GM19043 (cell line): ENCODE measurements around the gene ASB18.

Experiments used
- ATAC-seq: cut with Tn5 transposase; IDR thresholded peaks from one replicate; pipeline ENCODE4 v1.9.1; 2021; ENCODE audit warnings: low read depth; ENCODE audit not compliant: unreplicated experiment

The ASB18 gene

DNA sequence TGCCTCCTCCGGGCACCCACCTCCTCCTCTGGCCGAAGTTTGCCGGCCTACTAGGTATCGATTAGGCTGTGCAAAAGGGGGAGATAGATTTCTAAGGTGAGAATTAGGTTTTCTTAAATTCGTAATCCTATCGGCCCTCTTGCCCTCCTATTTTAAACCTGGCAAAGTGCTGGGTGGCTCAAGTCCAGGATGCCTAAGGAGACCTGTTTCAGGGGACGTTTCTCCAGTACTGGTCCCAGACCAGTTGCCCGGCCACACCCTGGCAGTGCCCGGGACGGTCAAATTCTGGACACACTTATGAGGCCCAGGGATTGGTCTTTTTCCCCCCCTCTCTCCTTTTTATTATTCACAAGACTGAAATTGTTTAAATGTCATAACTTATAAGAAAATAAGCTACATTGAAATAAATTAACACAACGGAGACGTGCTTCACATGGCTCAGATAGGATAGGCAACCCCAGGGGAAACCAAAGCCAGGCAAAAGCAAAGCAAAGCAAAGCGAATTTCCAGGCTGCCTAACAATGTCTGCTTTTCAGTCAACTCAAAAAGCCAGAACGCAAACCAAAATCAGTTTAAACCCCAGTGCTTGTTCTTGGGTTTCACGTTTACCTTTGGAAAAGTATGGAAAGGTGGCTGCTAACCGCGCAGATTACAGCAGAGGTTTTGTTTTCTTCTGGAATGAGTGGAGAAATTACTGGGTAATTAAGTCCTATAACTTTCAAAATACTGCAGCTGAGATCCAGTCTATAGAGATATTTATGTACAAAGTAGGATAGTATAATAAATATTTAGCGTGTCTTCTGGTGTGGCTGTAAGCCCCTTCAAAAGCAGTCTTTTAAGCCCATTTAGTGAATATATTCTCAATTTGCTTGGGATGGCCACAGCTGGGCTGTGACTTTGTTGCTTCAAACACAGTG lies 99.0 kb downstream of the ASB18 start:
- ATAC-seq: no peak

DNA sequence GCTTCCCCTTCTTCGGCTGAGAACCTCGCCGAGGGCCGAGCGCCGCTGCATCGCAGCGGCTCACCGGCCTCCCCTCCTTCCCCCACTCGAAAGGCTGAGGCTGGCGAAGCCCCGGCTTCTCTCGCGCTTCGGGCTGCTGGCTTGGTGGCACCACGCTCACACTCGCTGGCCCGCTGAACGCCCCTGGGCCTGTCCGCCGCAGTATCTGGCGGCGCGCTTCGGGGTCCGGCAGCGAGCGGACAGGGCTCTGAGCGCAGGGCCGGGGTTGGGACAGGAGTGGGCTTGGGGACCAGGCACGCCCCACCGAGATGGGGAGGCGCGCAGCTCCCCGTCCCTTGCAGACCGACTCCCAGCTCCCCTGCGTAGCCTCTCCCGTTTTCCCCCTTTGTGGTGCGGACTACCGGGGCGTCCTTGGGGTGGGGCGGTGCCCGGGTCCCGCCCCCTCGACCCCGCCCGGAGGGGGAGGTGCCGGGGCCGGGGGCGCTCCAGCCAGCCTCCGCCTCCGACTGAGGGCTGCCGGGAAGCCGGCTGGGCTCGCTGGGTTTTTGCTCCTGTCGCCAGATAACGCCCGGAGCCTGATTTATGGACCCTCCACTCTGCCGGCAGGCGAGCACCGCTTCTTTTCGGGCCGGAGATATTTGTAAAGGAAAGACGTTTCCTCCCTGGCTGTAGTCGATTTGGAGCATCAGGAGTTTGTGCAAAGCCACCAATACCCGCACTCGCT lies 99.8 kb downstream of the ASB18 start:
- ATAC-seq: no peak

GRCh38 chr2:236163471-236164200 lies 100.6 kb downstream of the ASB18 start:
- ATAC-seq: no peak

DNA sequence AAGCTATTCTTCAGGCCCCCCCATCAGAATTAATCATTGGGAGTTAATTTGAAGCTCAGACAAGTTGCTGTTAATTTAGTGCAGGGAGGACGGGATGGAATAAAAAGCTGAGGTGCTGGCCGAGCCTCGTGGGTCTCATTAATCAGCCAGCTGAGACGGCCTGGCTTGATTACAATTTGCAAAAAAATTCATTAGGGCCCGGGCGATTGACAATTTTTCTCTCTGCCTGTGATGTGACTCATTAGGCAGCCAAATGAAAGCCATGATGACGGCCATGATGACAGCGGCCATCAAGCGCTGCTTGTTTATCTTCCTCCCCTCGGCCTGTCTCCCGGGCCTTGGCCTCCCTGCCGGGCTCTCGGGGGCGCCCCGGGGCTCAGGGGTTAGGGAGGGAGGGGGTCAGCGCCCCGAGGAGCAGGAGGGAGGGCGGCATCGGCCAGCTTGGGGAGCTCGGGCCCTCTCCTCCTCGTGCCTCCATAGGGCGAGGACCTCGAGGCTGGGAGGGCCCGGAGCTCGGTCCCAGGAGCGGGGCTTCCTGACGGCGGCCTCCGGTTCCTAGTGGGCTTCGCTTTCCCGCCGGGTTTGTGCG lies 101.2 kb downstream of the ASB18 start:
- no peak for ATAC-seq

DNA sequence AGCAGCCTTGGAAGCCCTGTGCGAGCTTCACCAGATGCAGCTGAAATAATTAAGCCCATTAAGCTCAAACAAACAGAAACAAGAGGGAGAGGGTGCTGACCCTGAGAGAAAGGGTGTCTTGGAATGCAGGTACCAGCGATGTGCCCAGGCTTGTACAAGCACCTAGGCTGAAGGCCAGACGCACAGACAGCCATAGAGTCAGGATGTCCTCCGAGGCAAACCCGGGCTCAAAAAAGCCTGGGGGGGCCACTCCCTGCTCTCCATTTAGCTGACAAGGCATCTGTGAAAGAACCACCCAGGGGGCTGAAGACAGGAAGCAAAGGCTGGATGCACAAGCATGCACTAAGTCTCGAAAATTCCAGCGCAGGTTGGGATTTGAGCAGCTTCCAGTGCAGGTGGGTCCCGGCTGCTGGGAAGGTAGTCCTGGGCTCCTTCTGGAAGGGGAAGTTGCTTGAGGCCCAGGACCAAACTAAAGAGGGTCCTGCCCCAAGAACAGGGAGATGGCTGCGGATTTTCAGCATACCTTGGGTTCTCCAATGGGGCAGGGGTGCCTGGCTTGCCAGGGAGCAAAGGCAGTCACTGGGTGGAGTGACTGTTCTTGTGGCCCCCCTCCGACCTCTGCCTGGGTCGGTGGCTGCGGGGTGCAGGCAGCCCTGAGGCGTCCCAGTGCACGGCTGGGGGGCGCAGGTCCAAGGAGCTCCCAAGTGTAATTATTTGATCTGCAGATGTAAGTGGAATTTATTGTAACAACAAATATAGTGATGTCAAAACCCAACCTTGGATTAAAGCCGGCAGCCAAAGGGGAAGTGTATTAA lies 102.0 kb downstream of the ASB18 start:
- ATAC-seq: no peak

DNA sequence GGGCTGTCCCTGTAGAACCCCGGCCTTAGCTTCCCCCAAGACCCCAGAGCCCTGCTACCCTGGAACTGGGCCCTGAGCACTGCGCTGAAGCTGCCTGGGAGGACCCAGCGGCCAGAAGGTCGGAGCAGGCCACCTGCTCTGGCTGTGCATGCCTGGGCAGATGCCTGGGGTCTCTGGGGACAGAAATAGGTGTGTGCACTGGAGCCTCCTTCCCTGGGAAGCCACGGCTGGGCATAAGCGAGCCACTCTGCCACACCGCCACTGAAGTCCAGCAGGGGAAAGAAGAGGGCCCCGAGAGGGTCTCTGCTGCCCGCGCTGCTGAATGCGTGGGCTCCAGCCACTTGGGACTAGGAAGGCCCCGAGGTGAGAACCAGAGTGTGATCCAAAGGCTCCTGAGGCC lies 102.7 kb downstream of the ASB18 start:
- no peak for ATAC-seq

DNA sequence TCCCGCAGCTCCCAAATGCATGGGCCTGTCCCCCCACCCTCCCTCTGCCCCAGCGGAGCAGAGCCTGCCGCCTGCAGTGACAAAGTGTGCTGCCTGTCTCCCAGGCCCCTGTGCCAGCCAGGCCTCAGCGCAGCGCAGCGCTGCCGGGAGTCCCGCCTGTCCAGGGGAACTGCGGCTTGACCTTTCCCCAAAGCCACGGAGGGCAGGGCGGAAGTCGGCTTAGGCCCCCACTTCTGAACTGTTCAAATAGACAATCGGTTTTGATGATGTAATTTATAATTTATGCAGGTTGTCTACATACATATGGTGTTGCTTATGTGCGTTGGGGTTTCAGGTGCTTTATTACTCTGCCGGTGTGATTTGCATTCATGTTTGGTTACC lies 103.1 kb downstream of the ASB18 start:
- no peak for ATAC-seq

DNA sequence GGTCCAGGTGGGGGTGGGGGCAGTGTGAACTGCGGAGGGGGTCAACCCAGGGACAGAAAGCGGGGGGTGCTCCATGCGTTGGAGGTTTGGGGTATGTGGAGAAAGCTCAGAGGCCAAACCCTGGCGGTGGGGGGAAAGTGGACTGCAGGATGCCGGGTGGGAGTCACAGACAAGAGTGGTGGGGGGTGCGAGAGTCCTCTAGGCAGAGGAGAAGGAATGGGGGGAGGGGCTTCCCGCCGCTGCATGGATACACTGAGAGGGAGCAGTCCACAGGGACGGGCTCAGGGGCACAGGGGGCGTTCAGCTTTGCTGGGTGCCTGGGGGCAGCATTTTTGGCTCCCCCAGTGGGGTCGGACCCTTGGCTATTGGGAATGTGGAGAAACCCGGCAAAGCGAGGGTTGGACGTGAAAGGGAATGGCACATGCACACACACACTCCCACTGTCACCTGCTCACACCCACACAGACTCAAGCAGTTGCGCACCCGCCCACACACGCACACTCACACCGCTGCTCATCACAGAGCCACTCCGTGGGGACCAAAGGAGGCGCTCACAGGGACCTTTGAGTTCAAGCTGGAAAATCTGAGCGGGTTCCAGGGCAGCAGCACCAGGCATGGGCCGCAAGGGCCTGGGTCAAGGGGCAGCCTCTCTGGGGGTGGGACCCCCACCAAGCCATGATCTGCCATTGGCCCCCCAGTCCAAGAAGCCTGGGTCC lies 103.7 kb downstream of the ASB18 start:
- ATAC-seq: no peak

- no peak for ATAC-seq
Observed at GRCh38 chr2:236159778-236160170, 104.4 kb downstream of the ASB18 start.

DNA sequence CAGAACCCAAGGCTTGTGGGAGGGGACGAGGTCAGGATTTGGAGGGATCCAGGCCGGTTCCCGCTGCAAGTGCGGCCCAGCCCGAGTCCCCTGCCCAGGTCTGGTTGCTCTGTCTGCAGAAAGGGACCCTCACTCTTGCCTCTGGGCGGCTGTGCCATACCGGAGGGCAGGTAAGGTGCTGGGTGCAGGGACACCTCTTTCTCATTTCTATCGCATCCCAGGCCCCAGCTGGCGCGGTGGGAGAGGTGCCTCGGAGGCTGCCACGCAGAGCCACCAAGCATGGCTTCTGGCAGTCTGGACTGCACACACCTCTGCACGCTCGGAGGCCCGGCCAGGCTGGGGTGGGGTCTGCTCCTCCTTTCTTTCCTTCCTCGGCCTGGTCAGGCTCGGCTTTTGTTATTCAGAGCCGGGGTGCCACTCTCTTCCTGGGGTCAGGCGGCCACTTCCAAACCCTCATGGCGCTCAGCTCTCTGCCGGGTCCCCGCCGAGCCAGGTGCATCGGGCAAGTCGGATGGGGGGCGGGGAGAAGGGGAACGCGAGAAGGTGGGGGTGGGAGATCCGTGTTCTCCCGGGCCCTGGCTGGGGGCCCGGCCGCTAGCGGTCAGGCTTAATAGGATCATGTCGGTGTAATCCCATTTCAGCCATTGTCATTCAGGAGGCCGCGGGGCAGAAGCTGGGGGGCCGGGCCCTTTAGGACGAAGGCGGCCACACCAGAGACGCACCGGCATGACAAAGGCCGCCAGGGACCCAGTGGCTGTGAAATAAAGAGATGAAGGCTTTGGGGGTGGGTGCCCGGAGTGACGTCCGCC lies 105.0 kb downstream of the ASB18 start:
- no peak for ATAC-seq

DNA sequence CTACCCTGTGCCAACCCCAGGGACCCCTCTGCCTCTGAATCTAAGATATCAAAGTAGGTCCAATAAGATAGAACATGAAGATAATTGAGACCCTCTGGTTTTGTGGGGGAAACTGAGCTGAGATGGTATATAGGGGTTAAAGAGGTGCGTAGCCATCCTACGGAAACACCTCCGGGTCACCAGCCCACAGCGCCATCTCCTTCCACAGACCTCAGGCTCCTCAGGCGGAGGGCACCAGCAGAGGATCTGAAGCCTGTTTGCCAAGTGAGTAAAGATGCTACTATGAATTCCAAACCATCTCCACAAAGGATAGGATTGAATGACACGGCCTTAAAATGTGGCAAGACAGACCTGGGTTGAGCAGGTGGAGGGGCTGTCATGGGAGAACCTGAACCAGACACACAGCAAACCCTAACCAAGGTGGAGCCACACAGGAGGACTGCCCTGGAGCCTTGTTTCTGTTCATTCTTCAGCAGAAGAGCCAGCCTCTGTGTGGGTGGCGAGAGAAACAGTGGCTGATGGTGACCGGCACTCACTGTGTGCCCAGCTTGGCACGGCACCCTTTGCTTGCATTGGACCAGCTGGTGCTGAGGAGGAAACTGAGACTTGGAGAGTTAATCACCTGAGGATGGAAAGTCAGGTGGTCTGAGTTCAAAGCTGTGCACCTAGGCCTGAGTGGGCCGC lies 106.2 kb downstream of the ASB18 start:
- ATAC-seq: no peak

DNA sequence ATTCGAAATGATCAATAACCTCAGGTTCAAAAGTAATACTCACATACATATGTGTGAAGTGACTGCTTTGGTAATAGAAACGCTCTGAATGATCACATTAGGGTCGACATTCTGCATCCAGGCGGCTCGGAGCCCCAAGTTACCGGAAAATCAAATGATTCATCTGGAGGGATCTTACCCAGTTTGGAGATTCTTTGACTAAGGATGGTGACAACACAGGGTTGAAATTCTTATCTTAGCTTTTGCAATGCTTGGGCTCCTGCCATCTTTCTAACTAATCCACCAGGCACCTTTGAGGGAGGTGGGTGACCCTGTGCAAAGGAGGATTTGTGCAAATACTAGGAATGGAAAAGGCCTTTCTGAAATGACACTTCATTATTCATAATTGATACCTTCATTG lies 106.8 kb downstream of the ASB18 start:
- ATAC-seq: no peak

DNA sequence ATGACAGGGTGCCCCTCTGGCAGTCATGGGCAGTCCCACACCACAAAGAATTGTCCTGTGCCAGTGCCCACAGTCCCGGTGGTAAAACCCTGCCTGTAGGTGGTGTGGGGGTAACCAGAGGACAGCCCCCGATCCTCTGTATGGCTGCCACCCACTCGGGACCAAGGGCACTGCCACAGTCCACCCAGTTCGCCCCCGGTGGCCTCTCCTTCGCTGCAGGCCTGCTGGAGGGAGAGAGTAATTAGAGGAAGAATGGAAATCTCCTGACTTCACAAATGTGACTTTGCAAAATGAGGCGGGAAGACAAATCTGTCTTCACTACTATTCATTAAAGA lies 107.4 kb downstream of the ASB18 start:
- no peak for ATAC-seq

DNA sequence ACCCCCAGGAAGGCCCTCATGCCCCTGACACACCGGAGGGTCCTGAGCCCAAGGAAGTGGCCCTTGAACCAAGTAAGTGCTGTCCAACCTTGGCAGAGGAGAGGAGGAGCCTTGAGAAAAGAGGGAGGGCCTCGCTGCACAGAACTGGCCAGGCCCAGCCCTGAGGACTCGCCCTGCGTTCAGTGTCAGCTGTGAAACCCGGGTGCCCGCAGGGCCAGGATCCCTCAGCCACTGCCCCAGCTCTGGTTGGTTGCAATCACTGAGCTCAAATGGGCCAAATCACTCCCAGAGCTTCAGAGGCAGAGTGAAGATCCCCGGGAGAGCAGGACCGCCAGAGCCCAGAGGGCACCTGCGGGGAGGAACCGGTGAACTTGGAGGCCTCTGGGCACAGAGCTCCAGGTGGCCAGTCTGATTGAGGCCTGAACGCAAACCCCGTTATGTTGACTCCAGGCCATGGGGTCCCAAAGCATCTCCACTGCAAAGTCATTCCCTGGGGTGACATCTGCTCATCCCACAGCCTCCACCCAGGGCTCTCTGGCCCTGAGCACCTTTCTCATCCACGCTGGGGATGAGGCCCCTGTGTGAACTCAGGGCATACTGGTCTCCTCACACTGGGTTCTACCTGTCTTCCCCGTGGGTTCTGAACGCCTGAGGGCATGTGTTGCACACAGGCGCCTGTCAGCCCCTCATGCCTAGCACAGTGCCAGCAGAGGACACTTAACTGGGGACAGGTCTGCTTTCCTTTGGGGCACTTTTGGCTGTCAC lies 107.9 kb downstream of the ASB18 start:
- no peak for ATAC-seq

DNA sequence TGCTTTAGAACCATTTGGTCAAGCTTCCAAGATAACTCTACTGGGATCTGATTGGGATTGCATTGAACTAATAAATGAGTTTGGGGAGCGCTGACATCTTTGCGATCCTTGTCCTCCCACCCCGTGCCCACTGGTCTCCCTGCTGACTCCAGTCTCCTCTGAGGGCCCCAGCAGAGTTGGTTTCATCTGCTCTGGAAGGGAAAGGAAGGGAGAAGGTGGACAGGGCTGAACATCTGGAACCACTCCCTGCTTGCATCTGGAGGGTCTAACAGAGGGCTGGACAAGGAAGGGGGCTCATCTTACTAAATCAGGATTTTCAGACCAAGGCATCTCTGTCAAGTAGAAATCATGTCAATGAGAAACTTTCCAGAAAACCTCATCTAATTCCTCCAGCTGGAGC lies 108.8 kb downstream of the ASB18 start:
- ATAC-seq: no peak

DNA sequence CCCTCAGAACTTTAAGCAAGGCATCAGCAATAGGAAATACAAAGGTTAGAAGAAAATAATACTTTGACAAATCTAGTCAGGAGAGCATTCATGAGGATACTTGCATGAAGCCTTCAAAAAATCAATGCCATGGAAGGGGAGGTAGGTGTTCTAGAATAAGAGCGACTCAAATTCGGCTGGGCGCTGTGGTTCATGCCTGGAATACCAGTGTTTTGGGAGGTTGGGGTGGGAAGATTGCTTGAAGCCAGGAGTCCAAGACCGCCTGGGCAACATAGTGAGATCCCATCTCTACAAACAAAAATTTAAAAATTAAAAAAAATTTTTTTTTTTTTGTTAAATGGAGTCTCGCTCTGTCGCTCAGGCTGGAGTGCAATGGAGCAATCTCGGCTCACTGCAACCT lies 117.8 kb downstream of the ASB18 start:
- no peak for ATAC-seq

GRCh38 chr2:236143811-236144210 lies 120.4 kb downstream of the ASB18 start:
- ATAC-seq: no peak
